ENCODE results near the gene RASGRP1.

- TF ChIP-seq CTCF (IDR thresholded peaks at IDR 0.05), result no peak
- no peak for TF ChIP-seq POLR2A (IDR thresholded peaks at IDR 0.05)
- TF ChIP-seq EP300 (IDR thresholded peaks at IDR 0.05), result no peak
Observed at GRCh38 chr15:38454696-38455090, 109.9 kb downstream of the RASGRP1 start.
